Stimulated activated naive B cell treated with anti-CD40 and anti-IgM and Interleukin-4, amounts not matched to agents 10 μg/mL and 1 μg/mL and 100 μg/mL, for 72 hours (primary cell): ENCODE results near the gene NHERF1.

Experiments
- ATAC-seq, 2 donors: fragments of 150-1000 bp; cut with Tn5 transposase; replicated peaks; 2 replicates each; pipeline ENCODE4 v1.10.0; 2021; ENCODE audit warnings: moderate library complexity in 1 of 2
- DNase-seq: peaks from one replicate; pipeline ENCODE4 v3.0.0; 2021
- H3K27ac Mint-ChIP-seq: one replicate; pipeline ENCODE4 v1.8.0; 2022; ENCODE audit warnings: mild to moderate bottlenecking, mixed read lengths
- H3K27me3 Mint-ChIP-seq, 2 donors: one replicate each; pipeline ENCODE4 v1.8.0; 2022; ENCODE audit warnings: mixed read lengths in 2 of 2
- H3K36me3 Mint-ChIP-seq, 2 donors: one replicate each; pipeline ENCODE4 v1.8.0; 2022; ENCODE audit warnings: mixed read lengths in 2 of 2, mild to moderate bottlenecking in 1 of 2
- H3K4me1 Mint-ChIP-seq, 2 donors: one replicate each; pipeline ENCODE4 v1.8.0; 2022; ENCODE audit warnings: mixed read lengths in 2 of 2, mild to moderate bottlenecking in 1 of 2
- H3K4me3 Mint-ChIP-seq, 2 donors: one replicate each; pipeline ENCODE4 v1.8.0; 2022; ENCODE audit warnings: mild to moderate bottlenecking in 2 of 2, mixed read lengths in 2 of 2, moderate library complexity in 1 of 2
- H3K9me3 Mint-ChIP-seq, 2 donors: one replicate each; pipeline ENCODE4 v1.8.0; 2022; ENCODE audit warnings: mixed read lengths in 2 of 2, mild to moderate bottlenecking in 1 of 2

The NHERF1 gene

GRCh38 chr17:74761931-74762330, 13.5 kb downstream of the NHERF1 start:
- no peak for ATAC-seq
- DNase-seq = no peak
- Mint-ChIP-seq H3K4me1 (peaks cover 29 to 46% of the 10 kb centered on the region in 2 donors), H3K9me3 (no peaks in the 10 kb centered on the region), H3K27me3 (no peaks in the 10 kb centered on the region), H3K36me3 (peaks cover 3 to 7% of the 10 kb centered on the region in 2 donors), H3K27ac (no peak overlapping the region), H3K4me3 (no peak overlapping the region)

GRCh38 chr17:74763565-74764387, 15.3 kb downstream of the NHERF1 start:
- H3K27ac Mint-ChIP-seq = no peak overlapping the region
- H3K4me1 Mint-ChIP-seq = peaks cover 18 to 28% of the 10 kb centered on the region in 2 donors
- ATAC-seq (no peak), DNase-seq (no peak)
- peaks cover 11 to 14% of the 10 kb centered on the region in 2 donors for H3K36me3 Mint-ChIP-seq
- H3K9me3 Mint-ChIP-seq = no peaks in the 10 kb centered on the region
- no peak overlapping the region for H3K4me3 Mint-ChIP-seq
- H3K27me3 Mint-ChIP-seq = no peaks in the 10 kb centered on the region

DNA sequence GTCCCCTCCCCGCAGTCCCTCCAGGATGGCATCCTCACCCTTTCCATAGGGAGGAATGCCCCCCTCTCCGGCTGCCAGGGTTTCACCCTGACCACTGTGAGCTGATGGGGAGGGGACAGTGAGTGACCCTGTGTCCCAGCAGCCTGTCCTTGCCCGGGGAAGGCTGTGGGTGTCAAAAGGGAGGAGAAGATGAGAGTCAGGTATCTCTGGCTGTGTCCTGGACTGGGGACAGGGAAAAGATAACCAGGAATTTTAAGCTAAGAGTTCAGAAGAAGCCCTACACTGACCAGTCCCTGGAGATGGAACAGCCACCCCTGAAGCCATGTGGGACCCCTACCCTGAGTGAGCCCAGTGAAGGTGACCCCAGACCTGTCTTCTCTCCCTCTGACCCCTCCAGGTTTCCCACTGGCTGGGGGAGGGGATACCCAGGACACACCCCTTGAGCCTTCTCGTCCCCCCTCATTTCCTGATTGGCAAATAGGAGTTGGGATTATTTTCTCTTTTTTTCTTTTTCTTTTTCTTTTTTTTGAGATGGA, 16.4 kb downstream of the NHERF1 start:
- Mint-ChIP-seq H3K4me1 (peaks cover 12 to 17% of the 10 kb centered on the region in 2 donors), H3K9me3 (no peaks in the 10 kb centered on the region), H3K4me3 (no peak overlapping the region), H3K27ac (no peak overlapping the region), H3K27me3 (no peaks in the 10 kb centered on the region), H3K36me3 (peaks cover 15 to 20% of the 10 kb centered on the region in 2 donors)
- DNase-seq (no peak), ATAC-seq (no peak)

- Mint-ChIP-seq H3K27me3 (no peaks in the 10 kb centered on the region), H3K36me3 (peaks cover 24 to 31% of the 10 kb centered on the region in 2 donors), H3K27ac (no peak overlapping the region), H3K9me3 (no peaks in the 10 kb centered on the region), H3K4me3 (no peak overlapping the region), H3K4me1 (peaks cover 17 to 20% of the 10 kb centered on the region in 2 donors)
- ATAC-seq = no peak
- no peak for DNase-seq
These were observed 18.0 kb downstream of the NHERF1 start for GRCh38 chr17:74766413-74766812.

GRCh38 chr17:74767111-74767516, 18.7 kb downstream of the NHERF1 start:
- peaks cover 17 to 20% of the 10 kb centered on the region in 2 donors for H3K4me1 Mint-ChIP-seq
- H3K27me3 Mint-ChIP-seq = no peaks in the 10 kb centered on the region
- peaks cover 28 to 35% of the 10 kb centered on the region in 2 donors for H3K36me3 Mint-ChIP-seq
- ATAC-seq (no peak), DNase-seq (no peak)
- H3K9me3 Mint-ChIP-seq = no peaks in the 10 kb centered on the region
- H3K4me3 Mint-ChIP-seq = no peak overlapping the region
- H3K27ac Mint-ChIP-seq = peak overlapping the region; percentile 14

DNA sequence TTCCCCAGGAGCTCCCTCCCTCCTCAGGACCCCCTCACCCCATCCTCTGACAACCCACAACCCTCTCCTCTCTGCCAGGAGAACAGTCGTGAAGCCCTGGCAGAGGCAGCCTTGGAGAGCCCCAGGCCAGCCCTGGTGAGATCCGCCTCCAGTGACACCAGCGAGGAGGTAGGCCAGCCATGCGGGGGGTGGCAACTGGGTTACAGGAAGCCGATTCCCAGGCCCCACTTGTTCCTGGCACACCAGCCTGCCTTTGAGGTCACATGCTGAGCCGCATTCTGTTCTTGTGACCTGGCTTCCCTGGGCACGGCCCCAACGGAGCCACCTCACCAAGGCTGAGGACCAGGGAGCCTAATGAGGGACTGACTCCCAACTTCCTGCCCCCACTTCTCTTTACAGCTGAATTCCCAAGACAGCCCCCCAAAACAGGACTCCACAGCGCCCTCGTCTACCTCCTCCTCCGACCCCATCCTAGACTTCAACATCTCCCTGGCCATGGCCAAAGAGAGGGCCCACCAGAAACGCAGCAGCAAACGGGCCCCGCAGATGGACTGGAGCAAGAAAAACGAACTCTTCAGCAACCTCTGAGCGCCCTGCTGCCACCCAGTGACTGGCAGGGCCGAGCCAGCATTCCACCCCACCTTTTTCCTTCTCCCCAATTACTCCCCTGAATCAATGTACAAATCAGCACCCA, 19.8 kb downstream of the NHERF1 start:
- no peaks in the 10 kb centered on the region for H3K9me3 Mint-ChIP-seq
- DNase-seq (no peak), ATAC-seq (no peak)
- H3K4me1 Mint-ChIP-seq = peaks cover 17% of the 10 kb centered on the region in 2 donors
- no peaks in the 10 kb centered on the region for H3K27me3 Mint-ChIP-seq
- peaks cover 36 to 46% of the 10 kb centered on the region in 2 donors for H3K36me3 Mint-ChIP-seq
- no peak overlapping the region for H3K4me3 Mint-ChIP-seq
- peak overlapping the region; percentile 48 for H3K27ac Mint-ChIP-seq

DNA sequence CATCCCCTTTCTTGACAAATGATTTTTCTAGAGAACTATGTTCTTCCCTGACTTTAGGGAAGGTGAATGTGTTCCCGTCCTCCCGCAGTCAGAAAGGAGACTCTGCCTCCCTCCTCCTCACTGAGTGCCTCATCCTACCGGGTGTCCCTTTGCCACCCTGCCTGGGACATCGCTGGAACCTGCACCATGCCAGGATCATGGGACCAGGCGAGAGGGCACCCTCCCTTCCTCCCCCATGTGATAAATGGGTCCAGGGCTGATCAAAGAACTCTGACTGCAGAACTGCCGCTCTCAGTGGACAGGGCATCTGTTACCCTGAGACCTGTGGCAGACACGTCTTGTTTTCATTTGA, 20.3 kb downstream of the NHERF1 start:
- H3K9me3 Mint-ChIP-seq = no peaks in the 10 kb centered on the region
- no peaks in the 10 kb centered on the region for H3K27me3 Mint-ChIP-seq
- DNase-seq (no peak), ATAC-seq (no peak)
- H3K4me1 Mint-ChIP-seq = peaks cover 14 to 17% of the 10 kb centered on the region in 2 donors
- peak overlapping the region; percentile 1 for H3K27ac Mint-ChIP-seq
- H3K36me3 Mint-ChIP-seq = peaks cover 37 to 47% of the 10 kb centered on the region in 2 donors
- H3K4me3 Mint-ChIP-seq = no peak overlapping the region

DNA sequence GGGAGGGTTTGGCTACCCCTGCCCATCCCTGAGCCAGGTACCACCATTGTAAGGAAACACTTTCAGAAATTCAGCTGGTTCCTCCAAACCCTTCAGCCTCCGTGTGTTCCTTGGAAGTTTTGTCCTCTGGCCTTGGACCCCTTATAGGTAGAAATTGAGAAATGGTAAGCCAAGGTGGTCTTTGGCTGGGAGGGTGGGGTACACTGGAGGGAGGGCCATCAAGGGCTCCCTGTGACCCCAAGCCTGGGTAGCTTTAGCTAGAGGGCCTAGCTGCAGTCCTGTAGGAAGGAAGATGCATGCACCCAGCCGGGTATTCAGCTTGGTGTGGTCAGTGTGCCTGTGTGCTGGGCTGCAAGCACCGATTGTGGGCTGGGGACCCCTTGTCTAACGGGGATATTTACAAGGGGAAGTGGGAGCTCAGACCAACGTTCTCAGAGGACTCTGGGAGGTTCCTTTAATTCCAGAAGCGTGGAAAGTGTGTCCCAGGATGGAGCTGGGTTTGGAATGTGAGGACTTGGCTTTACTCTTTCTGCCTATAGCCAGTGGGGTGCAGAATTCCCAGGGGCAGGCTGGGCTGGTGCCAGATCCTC, 20.9 kb downstream of the NHERF1 start:
- Mint-ChIP-seq H3K36me3 (peaks cover 37 to 51% of the 10 kb centered on the region in 2 donors), H3K4me1 (peaks cover 15 to 19% of the 10 kb centered on the region in 2 donors), H3K27me3 (no peaks in the 10 kb centered on the region), H3K27ac (no peak overlapping the region), H3K9me3 (no peaks in the 10 kb centered on the region), H3K4me3 (no peak overlapping the region)
- no peak for ATAC-seq
- no peak for DNase-seq

GRCh38 chr17:74769856-74770497, 21.5 kb downstream of the NHERF1 start:
- Mint-ChIP-seq H3K36me3 (peaks cover 34 to 48% of the 10 kb centered on the region in 2 donors), H3K4me1 (peaks cover 15 to 19% of the 10 kb centered on the region in 2 donors), H3K27me3 (no peaks in the 10 kb centered on the region), H3K9me3 (no peaks in the 10 kb centered on the region), H3K27ac (peak overlapping the region; percentile 70), H3K4me3 (no peak overlapping the region)
- no peak for DNase-seq
- no peak for ATAC-seq

DNA sequence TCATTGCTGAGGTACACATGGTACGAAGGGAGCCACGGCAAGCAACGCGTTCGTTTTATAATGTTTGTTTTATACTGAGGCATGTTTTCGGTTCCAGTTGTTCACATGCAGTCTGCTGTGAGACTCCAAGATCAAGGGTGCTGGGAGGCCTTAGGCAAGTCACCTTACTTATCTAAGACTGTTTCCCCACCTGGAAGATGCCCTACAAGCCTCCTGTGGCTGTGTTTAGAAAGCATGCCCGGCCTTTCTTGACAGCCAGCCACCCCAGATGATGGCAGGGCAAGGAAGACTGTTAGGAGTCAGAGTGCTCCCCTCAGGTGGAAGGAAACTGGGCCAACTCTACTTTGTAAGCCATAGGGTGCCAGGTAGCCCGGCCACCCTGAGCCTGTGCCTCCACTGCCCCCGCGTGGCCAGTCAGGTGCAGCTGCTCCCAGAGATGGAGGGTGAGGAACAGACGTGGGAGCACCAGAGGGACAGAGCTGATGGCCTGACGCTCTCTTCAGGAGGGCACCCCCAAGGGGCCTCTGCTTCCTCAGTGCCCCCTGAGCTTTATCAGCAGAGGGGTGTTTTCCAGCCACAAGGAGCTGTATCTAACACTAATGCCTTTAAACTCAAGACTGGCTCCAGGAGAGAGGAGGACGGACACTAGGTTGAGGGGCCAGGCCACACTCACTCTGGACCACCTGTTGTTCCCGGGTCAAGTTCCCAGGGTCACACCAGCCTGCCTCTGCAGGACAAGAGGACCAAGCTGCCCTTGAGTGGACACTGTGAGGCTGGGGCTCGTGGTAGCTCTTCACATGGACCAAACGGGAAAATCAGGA, 22.3 kb downstream of the NHERF1 start:
- DNase-seq (peak; percentile 35), ATAC-seq (peak; percentile 86 to 91)
- Mint-ChIP-seq H3K9me3 (no peaks in the 10 kb centered on the region), H3K4me3 (no peak overlapping the region), H3K4me1 (peaks cover 20 to 25% of the 10 kb centered on the region in 2 donors), H3K36me3 (peaks cover 35 to 53% of the 10 kb centered on the region in 2 donors), H3K27me3 (no peaks in the 10 kb centered on the region), H3K27ac (peak overlapping the region; percentile 70)

DNA sequence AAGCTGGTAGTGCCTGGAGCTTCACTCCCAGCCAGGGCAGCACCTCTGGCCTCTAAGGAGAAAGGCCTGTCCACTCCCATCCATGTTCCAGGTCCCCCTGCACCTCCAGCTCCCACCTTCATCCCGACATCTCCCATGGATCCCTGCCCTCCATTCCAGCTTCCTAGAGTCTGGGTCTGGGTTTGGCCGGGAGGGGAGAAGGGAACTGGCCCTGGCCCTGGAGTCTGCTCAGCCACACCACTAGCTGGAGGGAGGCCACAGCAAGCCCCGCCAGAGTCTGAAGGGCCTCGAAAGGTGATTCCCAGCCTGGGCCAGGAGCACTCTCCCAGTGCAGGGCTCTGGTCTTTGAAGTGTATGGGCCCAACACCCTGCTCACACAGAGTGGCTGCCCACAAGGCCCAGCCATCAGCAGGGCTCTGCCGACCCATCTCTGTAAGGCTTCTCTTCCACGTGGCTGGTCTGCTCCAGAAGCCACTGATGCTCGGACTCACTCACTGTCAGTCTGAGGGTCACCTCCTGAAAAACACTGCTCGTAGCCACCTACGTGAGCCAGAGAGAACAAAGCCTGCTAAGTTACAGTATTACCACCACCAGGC, 23.0 kb downstream of the NHERF1 start:
- Mint-ChIP-seq H3K36me3 (peaks cover 40 to 58% of the 10 kb centered on the region in 2 donors), H3K27ac (no peak overlapping the region), H3K4me1 (peaks cover 25 to 30% of the 10 kb centered on the region in 2 donors), H3K27me3 (no peaks in the 10 kb centered on the region), H3K4me3 (no peak overlapping the region), H3K9me3 (no peaks in the 10 kb centered on the region)
- DNase-seq (no peak), ATAC-seq (no peak)

DNA sequence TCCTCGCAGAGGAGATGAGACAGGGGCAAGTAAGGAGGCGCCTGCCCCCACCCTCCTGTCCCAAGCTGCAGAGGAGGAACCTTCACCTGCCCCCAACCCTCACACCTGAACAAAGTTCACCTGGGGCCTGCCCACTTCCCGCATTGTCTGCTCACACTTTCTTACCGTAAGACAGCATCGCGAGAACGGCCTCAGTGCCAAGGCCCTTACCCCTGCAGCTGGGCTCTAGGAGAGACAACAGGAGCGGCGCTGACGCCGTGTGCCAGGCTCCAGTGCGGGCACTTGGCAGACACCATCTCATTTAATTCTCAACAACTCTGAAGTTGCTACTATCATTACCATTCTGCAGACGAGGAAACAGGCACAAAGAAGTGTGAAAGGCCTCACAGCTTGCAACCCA, 23.6 kb downstream of the NHERF1 start:
- H3K36me3 Mint-ChIP-seq = peaks cover 40 to 55% of the 10 kb centered on the region in 2 donors
- no peak for ATAC-seq
- peaks cover 27 to 35% of the 10 kb centered on the region in 2 donors for H3K4me1 Mint-ChIP-seq
- no peaks in the 10 kb centered on the region for H3K9me3 Mint-ChIP-seq
- no peak for DNase-seq
- H3K27ac Mint-ChIP-seq = no peak overlapping the region
- H3K4me3 Mint-ChIP-seq = no peak overlapping the region
- H3K27me3 Mint-ChIP-seq = no peaks in the 10 kb centered on the region

- Mint-ChIP-seq H3K36me3 (peaks cover 36 to 52% of the 10 kb centered on the region in 2 donors), H3K27me3 (no peaks in the 10 kb centered on the region), H3K4me1 (peaks cover 31 to 40% of the 10 kb centered on the region in 2 donors), H3K27ac (no peak overlapping the region), H3K9me3 (no peaks in the 10 kb centered on the region), H3K4me3 (no peak overlapping the region)
- DNase-seq = no peak
- no peak for ATAC-seq
These were observed 25.0 kb downstream of the NHERF1 start for GRCh38 chr17:74773414-74773813.
